ENCODE data around the gene CSH1.
"Not testable (repeated sequence)": the region's sequence is repeated elsewhere in the genome, so short reads cannot be mapped to it uniquely, and the experiment has no call there.

CSH1 gene

GRCh38 chr17:63896524-63897354, at the start of gene CSH1:
Gene CSH1 (minus strand): TSS chr17:63896574. CDS start chr17:63896511, 63 bp downstream.
- DNase-seq, result not testable (repeated sequence)

- no peak for DNase-seq
Measured at GRCh38 chr17:63945784-63946439, 49.5 kb upstream of the CSH1 start.

- no peak for DNase-seq
Measured at GRCh38 chr17:63944736-63945499, 48.5 kb upstream of the CSH1 start.

- no peak for DNase-seq
Measured at GRCh38 chr17:63943745-63944144, 47.4 kb upstream of the CSH1 start.

GRCh38 chr17:63942309-63942985, 46.1 kb upstream of the CSH1 start:
- no peak for DNase-seq

- no peak for DNase-seq
Measured at GRCh38 chr17:63941751-63942150, 45.4 kb upstream of the CSH1 start.

- DNase-seq, result no peak
Measured at GRCh38 chr17:63941162-63941561, 44.8 kb upstream of the CSH1 start.

- no peak for DNase-seq
Measured at GRCh38 chr17:63940584-63940983, 44.2 kb upstream of the CSH1 start.

GRCh38 chr17:63939884-63940283, 43.5 kb upstream of the CSH1 start:
- no peak for DNase-seq

- no peak for DNase-seq
Measured at GRCh38 chr17:63939401-63939800, 43.0 kb upstream of the CSH1 start.

GRCh38 chr17:63937920-63938319, 41.5 kb upstream of the CSH1 start:
- no peak for DNase-seq

GRCh38 chr17:63937319-63937718, 40.9 kb upstream of the CSH1 start:
- no peak for DNase-seq

GRCh38 chr17:63934183-63935112, 38.1 kb upstream of the CSH1 start:
- DNase-seq, result no peak

- DNase-seq, result no peak
Measured at GRCh38 chr17:63933598-63933997, 37.2 kb upstream of the CSH1 start.

- DNase-seq, result no peak
Measured at GRCh38 chr17:63932721-63933120, 36.3 kb upstream of the CSH1 start.

GRCh38 chr17:63931981-63932561, 35.7 kb upstream of the CSH1 start, which contains the start of gene CD79B:
Gene CD79B (minus strand): TSS chr17:63932331. CDS start chr17:63932261, 70 bp downstream.
- DNase-seq, result no peak

- no peak for DNase-seq
Measured at GRCh38 chr17:63930951-63931575, 34.7 kb upstream of the CSH1 start.

- no peak for DNase-seq
Measured at GRCh38 chr17:63929860-63930766, 33.7 kb upstream of the CSH1 start.

- DNase-seq, result no peak
Measured at GRCh38 chr17:63928966-63929695, 32.8 kb upstream of the CSH1 start.

Measured in NCI-H1436 treated with DMSO at 0.1 percent for 48 hours (cell line).